Astrocyte of the cerebellum (primary cell): ENCODE results near the gene MOCOS.
"Not testable (repeated sequence)": the region's sequence is repeated elsewhere in the genome, so short reads cannot be mapped to it uniquely, and the experiment has no call there.

ENCODE experiments used
- DNase-seq: peaks from one replicate; pipeline ENCODE4 v3.0.0-alpha.2; 2011; ENCODE audit warnings: low read depth
- H3K4me3 ChIP-seq: 2 replicates; pipeline ENCODE4 v1.5.1; 2011; ENCODE audit warnings: mild to moderate bottlenecking, low read depth, low read length, moderate library complexity
- CTCF ChIP-seq: IDR thresholded peaks from 2 replicates; pipeline ENCODE4 v1.5.1; 2012; ENCODE audit warnings: low read length, low read depth, moderate library complexity, mild to moderate bottlenecking; ENCODE audit errors: missing control alignments
- in situ Hi-C: cut with HindIII; loops from 2 replicates; pipeline ENCODE4 v1.10.0; 2017; ENCODE audit warnings: low sequenced_read_pairs

MOCOS gene

GRCh38 chr18:36160959-36161371, 26.3 kb upstream of the MOCOS start:
- no peak overlapping the region for H3K4me3 ChIP-seq
- no peak for DNase-seq
- no peak for TF ChIP-seq CTCF
- in situ Hi-C loops: no loop called here

GRCh38 chr18:36162981-36163380, 24.3 kb upstream of the MOCOS start:
- no peak overlapping the region for H3K4me3 ChIP-seq
- in situ Hi-C loops: no loop called here
- no peak for DNase-seq
- TF ChIP-seq CTCF: no peak

DNA sequence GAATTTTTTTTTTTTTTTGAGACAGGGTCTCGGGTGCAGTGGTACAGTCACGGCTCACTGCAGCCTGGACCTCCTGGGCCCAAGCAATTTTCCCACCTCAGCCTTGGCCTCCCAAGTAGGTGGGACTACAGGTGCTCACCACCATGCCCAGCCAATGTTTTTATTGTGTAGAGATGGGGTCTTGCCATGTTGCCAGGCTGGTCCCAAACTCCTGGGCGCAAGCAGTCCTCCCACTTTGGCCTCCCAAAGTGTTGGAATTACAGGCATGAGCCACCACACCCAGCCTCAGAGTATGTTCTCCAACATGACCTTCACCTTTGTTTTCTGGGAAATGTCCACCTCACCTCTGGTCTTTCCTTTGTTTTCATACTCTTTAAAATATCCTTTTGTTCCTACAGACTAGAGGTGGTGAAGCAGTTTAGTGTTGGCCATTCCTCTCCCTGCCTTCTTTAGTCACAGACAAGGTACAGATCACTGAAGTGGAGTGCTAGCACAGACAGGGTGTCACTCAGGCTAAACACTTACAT, 19.5 kb upstream of the MOCOS start:
- no peak overlapping the region for H3K4me3 ChIP-seq

DNA sequence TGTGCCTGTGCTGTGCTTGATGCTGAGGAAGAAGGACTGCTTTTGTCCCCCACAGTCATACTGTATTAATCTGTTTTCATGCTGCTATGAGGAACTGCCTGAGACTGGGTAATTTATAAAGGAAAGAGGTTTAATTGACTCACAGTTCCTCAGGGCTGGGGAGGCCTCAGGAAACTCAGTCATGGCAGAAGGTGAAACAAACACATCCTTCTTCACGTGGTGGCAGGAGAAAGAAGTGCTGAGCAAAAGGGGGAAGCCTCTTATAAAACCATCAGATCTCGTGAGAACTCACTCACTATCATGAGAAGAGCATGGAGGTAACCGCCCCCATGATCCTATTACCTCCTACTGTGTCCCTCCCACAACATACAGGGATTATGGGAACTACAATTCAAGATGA, 19.0 kb upstream of the MOCOS start:
- in situ Hi-C loops, DNase-seq, H3K4me3 ChIP-seq: not testable (repeated sequence)

More for the DNA sequence above, 19.5 kb upstream of the MOCOS start:
- no peak for DNase-seq
- TF ChIP-seq CTCF: no peak
- in situ Hi-C loops: no loop called here

DNA sequence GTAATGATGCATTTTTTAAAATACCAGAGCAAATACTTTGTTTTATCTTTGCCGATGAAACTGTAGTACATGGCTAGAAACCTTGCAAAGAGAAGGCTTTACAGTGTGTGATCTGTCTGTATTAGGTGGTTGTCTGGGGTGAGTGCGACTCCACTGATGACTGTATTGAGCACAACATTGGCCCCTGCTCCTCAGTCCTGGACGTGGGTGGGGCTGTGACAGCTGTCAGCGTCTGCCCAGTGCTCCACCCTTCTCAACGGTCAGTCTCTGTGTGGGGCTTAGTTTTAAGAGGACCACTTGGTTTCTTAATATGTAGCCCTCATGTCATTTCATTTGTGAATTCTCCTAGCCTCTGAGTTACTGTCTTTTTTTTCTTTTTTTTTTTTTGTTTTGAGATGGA, 17.4 kb upstream of the MOCOS start:
- in situ Hi-C loops: no loop called here
- no peak for TF ChIP-seq CTCF
- no peak for DNase-seq
- H3K4me3 ChIP-seq: no peak overlapping the region

DNA sequence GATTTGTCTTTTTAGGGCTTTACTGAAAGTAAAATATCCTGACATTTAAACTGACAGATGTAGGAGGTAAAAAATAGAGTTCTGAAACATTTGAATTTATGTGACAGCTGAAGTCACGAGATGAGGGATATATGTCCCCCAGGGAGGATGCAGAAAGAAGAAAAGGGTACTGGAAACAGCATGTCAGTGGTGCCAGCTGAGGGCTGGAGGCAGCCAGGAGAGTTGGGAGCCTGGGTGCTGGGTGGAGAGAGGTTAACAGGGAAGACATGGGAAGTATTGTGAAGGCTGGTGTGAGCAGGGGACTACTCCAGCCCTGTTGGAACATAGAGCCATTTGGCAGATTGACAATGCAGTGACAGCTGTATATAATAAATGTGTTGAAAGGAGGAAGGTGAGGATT, 11.8 kb upstream of the MOCOS start:
- in situ Hi-C loops: no loop called here
- no peak for DNase-seq
- TF ChIP-seq CTCF: no peak
- no peak overlapping the region for H3K4me3 ChIP-seq

GRCh38 chr18:36176177-36176584, 11.1 kb upstream of the MOCOS start:
- no peak for DNase-seq
- TF ChIP-seq CTCF: no peak

More at GRCh38 chr18:36176177-36176584, 11.1 kb upstream of the MOCOS start:
- no peak overlapping the region for H3K4me3 ChIP-seq
- in situ Hi-C loops: no loop called here
